AG09309 (cell line): ENCODE data around the gene LDAH.

ENCODE experiments used
- DNase-seq: peaks from one replicate; pipeline ENCODE4 v3.0.0-alpha.2; 2010; ENCODE audit warnings: low read depth
- H3K4me3 ChIP-seq: 2 replicates; pipeline ENCODE4 v1.5.1; 2011; ENCODE audit warnings: mild to moderate bottlenecking, low read depth, low read length, moderate library complexity; ENCODE audit not compliant: control insufficient read depth
- TF ChIP-seq, protein P1 (sequence below): IDR thresholded peaks from 2 replicates; pipeline ENCODE4 v1.5.1; 2011; ENCODE audit warnings: mild to moderate bottlenecking, low read depth, low read length, inconsistent platforms; ENCODE audit not compliant: insufficient read depth, control insufficient read depth; ENCODE audit errors: missing control alignments

LDAH gene

DNA sequence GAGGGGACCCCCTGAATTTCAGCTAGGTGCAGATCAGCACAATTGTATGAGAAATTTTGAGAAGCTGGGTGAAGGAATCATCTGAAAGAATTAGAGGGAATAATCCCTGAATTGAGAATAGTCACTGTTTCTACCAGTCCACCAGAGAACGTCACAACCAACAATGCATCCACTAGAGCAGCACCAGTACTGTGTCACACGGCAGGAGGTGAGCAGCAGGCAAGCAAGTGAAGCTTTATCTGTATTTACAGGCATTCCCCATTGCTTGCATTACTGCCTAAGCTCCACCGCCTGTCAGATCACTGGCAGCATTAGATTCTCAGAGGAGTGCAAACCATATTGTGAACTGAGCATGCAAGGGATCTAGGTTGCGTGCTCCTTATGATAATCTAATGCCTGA is 115.3 kb downstream of the LDAH start:
- no peak overlapping the region for H3K4me3 ChIP-seq
- DNase-seq, result no peak
- TF ChIP-seq, protein P1, sequence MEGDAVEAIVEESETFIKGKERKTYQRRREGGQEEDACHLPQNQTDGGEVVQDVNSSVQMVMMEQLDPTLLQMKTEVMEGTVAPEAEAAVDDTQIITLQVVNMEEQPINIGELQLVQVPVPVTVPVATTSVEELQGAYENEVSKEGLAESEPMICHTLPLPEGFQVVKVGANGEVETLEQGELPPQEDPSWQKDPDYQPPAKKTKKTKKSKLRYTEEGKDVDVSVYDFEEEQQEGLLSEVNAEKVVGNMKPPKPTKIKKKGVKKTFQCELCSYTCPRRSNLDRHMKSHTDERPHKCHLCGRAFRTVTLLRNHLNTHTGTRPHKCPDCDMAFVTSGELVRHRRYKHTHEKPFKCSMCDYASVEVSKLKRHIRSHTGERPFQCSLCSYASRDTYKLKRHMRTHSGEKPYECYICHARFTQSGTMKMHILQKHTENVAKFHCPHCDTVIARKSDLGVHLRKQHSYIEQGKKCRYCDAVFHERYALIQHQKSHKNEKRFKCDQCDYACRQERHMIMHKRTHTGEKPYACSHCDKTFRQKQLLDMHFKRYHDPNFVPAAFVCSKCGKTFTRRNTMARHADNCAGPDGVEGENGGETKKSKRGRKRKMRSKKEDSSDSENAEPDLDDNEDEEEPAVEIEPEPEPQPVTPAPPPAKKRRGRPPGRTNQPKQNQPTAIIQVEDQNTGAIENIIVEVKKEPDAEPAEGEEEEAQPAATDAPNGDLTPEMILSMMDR, result no peak

DNA sequence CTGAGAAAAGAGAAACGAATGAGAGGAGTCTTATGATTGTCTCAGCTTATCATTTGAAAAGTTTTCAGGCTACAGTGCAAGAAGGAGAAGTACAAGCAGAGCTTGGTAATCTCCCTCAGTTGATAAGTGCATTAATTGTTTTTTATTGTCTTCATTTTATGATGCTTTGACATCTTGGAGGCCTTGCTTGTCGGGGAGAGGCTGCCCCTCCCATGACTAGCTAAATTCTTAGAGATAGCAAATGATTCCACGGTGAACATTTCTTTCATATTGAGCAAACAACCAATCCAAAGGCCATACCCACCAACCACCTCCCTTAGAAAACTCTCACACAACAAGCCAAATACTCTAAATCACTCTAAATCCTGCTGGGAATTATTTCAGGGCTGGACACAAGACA is 116.1 kb downstream of the LDAH start:
- TF ChIP-seq, protein P1, result no peak

DNA sequence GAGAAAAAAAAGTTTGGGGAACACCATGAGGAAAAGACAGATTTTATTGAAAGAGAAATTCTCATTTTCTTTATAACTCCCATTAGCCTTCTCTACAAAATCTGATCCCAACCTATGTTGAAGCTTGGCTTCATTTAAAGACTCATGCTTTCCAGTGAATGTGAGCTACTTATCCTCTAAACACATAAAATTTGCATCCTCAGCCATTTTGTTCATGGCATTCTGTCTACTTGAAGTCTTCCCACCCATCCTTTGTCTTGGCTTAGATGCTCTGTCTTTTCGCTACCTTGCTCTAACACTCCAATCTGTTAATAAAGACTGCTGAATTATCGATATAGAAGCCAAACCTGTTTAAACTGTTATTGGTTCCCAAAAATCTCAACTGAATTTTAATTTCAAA is 116.7 kb downstream of the LDAH start:
- DNase-seq, result no peak
- TF ChIP-seq, protein P1, result no peak
- H3K4me3 ChIP-seq, result no peak overlapping the region

More for the DNA sequence above, 116.1 kb downstream of the LDAH start:
- DNase-seq, result no peak
- H3K4me3 ChIP-seq, result no peak overlapping the region

DNA sequence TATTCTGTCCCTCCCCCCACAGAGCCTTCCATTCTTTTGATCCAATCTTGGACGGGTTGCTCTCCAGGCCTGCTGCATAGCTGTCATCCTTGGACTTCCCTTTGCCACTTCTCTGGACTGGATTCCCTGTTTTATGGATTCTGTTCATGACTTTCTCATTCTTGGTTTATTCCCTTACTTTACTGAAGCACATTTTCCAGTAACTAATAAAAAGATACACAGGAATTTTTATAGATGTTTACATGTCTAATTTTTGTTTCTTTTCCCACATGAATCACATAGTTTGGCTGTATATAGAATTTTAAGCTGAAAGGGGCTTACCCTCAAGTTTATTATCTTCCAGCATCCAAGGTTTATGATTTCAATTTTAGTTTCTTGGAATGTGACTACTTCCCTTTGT is 118.0 kb downstream of the LDAH start:
- peak; percentile 60 for DNase-seq
- no peak overlapping the region for H3K4me3 ChIP-seq
- TF ChIP-seq, protein P1, result no peak

DNA sequence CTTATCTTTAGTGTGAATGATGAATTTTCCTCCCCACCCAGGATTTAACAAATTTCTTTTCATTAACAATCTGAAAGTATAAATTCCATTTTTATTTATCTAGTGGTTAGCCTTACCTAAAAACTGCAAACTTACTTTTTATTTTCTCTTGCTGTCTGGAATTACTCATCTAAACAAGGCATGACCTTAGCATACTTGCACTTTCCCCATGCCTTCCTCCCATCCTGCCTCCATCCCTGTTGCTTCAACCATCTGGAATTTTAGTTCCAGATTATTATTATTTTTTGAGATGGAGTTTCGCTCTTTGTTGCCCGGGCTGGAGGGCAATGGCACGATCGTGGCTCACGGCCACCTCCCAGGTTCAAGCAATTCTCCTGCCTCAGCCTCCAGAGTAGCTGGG is 120.3 kb downstream of the LDAH start:
- H3K4me3 ChIP-seq, result no peak overlapping the region
- no peak for DNase-seq
- TF ChIP-seq, protein P1, result no peak

DNA sequence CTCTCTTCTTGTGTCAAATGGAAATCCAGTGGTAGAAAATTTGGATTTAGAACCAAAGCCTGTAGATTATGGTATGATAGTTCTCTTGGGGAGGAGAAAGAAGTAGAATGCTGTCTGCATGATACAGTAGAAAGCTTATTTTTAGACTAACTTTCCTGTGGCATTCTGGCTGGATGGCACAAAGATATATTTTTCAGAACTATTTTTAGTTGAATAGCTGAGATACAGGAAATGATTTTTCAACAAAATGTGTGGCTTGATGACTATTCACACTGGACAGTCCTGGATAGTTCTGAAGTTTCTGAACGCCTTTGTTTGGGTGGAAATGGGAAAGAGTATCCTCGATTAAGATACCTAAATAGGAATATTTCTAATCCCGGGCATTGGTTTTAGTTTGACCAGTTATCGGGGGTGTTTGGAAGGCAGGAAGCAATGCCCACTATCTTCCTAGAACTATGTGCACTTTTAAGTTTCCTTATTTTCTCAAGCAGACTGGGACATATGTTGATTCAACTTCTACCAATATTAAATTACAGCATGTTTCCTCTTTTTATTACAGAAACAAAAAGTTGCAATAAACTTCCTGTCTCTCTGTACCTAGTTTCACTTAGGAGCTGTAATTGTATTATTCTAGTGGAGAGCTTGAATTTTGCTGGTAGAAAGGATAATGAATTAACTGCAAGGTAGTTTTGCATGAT is 123.8 kb downstream of the LDAH start:
- TF ChIP-seq, protein P1, result no peak
- no peak for DNase-seq
- no peak overlapping the region for H3K4me3 ChIP-seq
